ENCODE measurements around the gene CMTM2.

- TF ChIP-seq, protein P1, sequence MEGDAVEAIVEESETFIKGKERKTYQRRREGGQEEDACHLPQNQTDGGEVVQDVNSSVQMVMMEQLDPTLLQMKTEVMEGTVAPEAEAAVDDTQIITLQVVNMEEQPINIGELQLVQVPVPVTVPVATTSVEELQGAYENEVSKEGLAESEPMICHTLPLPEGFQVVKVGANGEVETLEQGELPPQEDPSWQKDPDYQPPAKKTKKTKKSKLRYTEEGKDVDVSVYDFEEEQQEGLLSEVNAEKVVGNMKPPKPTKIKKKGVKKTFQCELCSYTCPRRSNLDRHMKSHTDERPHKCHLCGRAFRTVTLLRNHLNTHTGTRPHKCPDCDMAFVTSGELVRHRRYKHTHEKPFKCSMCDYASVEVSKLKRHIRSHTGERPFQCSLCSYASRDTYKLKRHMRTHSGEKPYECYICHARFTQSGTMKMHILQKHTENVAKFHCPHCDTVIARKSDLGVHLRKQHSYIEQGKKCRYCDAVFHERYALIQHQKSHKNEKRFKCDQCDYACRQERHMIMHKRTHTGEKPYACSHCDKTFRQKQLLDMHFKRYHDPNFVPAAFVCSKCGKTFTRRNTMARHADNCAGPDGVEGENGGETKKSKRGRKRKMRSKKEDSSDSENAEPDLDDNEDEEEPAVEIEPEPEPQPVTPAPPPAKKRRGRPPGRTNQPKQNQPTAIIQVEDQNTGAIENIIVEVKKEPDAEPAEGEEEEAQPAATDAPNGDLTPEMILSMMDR (IDR thresholded peaks at IDR 0.05; ENCODE audit: insufficient read depth, low read length, poor library complexity, severe bottlenecking), result no peak
- no peak for TF ChIP-seq EZH2phosphoT487 (conservative IDR thresholded peaks at IDR 0.05; ENCODE audit: low read length)
These were observed 50.6 kb downstream of the CMTM2 start for GRCh38 chr16:66629856-66630255.
